Type B pancreatic cell (in vitro differentiated cells): ENCODE measurements around the gene CDC42EP4. TPM values are rescaled to one million over a fixed set of nuclear protein-coding genes. Genes with fewer than 3 reads are reported as not detected.

Experiments used
- DNase-seq: peaks from one replicate; pipeline ENCODE4 v3.0.0; 2021; ENCODE audit warnings: mixed read lengths; ENCODE audit not compliant: unreplicated experiment; ENCODE audit errors: extremely low spot score
- H3K27ac Mint-ChIP-seq: 2 replicates; pipeline ENCODE4 v1.8.0; 2021; ENCODE audit warnings: mild to moderate bottlenecking, mixed read lengths
- H3K27me3 Mint-ChIP-seq: 2 replicates; pipeline ENCODE4 v1.8.0; 2021; ENCODE audit warnings: mixed read lengths
- H3K36me3 Mint-ChIP-seq: 2 replicates; pipeline ENCODE4 v1.8.0; 2021; ENCODE audit warnings: mixed read lengths
- H3K4me1 Mint-ChIP-seq: one replicate; pipeline ENCODE4 v1.8.0; 2021; ENCODE audit warnings: mixed read lengths; ENCODE audit not compliant: unreplicated experiment
- H3K4me3 Mint-ChIP-seq: 2 replicates; pipeline ENCODE4 v1.8.0; 2021; ENCODE audit warnings: mild to moderate bottlenecking, mixed read lengths
- H3K9me3 Mint-ChIP-seq: 2 replicates; pipeline ENCODE4 v1.8.0; 2021; ENCODE audit warnings: mixed read lengths
- total RNA-seq: library from RNA; stranded (reverse); gene quantifications from 2 replicates; pipeline ENCODE4 v1.2.1, GENCODE V29; 2021; ENCODE audit warnings: low replicate concordance
- TF ChIP-seq, protein P1 (sequence below): fragments of 200-600 bp; sonication (generic); conservative IDR thresholded peaks from 2 replicates; pipeline ENCODE4 v1.5.0; 2021; ENCODE audit warnings: antibody characterized with exemption, mild to moderate bottlenecking

The CDC42EP4 gene
- total RNA-seq, 1 donor from 2014 or later = 78.8 TPM

DNA sequence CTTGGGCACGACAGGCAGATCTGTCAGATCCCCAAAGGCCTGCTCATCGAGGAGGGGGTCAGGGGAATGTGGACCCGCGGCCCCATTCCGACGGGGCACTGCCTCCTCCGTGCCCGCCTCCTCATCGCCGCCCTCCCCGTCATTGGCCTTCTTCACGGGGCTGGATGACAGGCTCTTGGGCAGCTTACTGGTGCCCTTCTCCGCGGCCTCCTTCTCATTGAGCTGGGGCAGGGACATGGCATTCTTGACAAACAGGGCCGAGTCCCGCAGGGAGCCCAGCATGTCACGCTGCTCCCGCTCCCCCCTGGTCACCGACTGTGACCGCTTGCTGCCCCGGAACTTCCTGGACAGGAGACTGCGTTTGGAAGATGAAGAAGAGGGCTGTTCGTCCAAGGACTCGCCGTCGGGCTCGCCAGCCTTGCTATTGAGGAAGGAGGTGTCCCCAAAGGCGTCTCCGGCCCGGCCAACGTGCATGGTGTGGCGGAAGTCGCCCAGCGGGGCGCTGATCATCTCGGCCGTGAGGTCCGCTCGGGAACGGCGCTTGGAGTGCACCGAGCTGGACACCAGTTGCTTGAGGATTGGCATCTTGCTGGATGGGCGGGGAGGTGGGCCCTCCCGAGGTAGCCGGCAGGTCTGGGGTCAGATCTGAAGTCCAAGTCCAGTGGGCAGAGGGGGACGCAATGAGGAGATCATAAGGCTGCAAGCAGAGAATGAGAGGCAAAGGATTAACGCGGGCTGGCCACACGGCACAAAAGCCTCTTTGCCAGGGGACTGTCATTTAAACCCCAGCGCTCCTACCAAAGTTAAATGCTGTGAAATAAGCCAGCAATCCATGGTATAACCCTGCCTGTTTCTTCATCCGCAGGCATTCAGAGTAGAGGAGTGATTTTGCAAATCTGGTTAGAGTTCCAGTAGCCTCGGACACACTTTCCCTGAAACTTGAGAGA, 25.6 kb downstream of the CDC42EP4 start:
- Mint-ChIP-seq H3K4me3 (no peak overlapping the region), H3K27ac (no peak overlapping the region), H3K9me3 (no peaks in the 10 kb centered on the region), H3K27me3 (no peaks in the 10 kb centered on the region), H3K36me3 (peaks cover 11% of the 10 kb centered on the region), H3K4me1 (peaks cover 55% of the 10 kb centered on the region)
- TF ChIP-seq, protein P1, sequence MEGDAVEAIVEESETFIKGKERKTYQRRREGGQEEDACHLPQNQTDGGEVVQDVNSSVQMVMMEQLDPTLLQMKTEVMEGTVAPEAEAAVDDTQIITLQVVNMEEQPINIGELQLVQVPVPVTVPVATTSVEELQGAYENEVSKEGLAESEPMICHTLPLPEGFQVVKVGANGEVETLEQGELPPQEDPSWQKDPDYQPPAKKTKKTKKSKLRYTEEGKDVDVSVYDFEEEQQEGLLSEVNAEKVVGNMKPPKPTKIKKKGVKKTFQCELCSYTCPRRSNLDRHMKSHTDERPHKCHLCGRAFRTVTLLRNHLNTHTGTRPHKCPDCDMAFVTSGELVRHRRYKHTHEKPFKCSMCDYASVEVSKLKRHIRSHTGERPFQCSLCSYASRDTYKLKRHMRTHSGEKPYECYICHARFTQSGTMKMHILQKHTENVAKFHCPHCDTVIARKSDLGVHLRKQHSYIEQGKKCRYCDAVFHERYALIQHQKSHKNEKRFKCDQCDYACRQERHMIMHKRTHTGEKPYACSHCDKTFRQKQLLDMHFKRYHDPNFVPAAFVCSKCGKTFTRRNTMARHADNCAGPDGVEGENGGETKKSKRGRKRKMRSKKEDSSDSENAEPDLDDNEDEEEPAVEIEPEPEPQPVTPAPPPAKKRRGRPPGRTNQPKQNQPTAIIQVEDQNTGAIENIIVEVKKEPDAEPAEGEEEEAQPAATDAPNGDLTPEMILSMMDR = no peak
- DNase-seq = no peak

DNA sequence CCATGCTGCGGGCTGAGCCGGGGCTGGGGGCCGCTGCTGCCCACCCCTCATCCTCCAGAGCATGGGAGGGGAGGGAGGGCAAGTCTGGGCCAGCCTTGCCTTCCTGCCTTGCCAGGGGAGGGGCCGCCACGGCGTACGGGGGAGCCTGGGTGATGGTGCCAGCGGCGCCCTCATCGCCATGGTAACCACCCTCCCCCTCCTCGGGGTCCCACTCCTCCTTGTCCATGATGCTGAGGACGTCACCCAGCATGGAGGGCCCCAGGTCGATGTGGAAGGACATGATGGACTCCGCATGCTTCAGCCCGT, 26.2 kb downstream of the CDC42EP4 start:
- H3K27me3 Mint-ChIP-seq = no peaks in the 10 kb centered on the region
- DNase-seq = no peak
- H3K9me3 Mint-ChIP-seq = no peaks in the 10 kb centered on the region
- no peak overlapping the region for H3K27ac Mint-ChIP-seq
- H3K4me3 Mint-ChIP-seq = no peak overlapping the region
- TF ChIP-seq, protein P1 = no peak
- peaks cover 11% of the 10 kb centered on the region for H3K36me3 Mint-ChIP-seq
- peaks cover 52% of the 10 kb centered on the region for H3K4me1 Mint-ChIP-seq

DNA sequence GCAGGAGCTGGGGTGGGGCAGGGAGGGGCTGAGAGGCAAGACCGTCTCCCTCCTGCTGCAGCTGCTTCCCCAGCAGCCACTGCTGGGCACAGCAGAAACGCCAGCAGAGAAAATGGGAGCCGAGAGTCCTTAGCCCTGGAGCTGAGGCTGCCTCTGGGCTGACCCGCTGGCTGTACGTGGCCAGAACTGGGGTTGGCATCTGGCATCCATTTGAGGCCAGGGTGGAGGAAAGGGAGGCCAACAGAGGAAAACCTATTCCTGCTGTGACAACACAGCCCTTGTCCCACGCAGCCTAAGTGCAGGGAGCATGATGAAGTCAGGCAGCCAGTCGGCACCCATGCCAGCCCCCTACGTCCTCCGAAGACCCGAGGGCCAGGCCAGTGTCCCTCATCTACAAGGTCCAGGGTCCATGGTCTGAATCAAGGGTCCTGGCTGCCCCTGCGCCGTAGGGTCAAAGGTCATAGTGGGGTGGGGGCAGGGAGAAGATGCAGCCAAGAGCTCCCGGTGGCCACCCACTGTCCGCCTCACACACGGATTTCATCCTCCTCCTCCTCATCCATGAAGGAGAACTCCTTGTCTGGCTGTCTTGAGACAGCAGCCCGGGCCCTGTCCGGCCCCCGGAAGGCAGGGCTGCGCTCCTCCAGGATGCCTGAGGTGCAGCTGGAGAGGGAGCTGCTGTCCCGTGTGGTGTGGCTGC, 26.7 kb downstream of the CDC42EP4 start:
- TF ChIP-seq, protein P1 = no peak
- Mint-ChIP-seq H3K4me3 (no peak overlapping the region), H3K4me1 (peaks cover 47% of the 10 kb centered on the region), H3K36me3 (peaks cover 11% of the 10 kb centered on the region), H3K27me3 (no peaks in the 10 kb centered on the region), H3K9me3 (no peaks in the 10 kb centered on the region), H3K27ac (no peak overlapping the region)
- no peak for DNase-seq

DNA sequence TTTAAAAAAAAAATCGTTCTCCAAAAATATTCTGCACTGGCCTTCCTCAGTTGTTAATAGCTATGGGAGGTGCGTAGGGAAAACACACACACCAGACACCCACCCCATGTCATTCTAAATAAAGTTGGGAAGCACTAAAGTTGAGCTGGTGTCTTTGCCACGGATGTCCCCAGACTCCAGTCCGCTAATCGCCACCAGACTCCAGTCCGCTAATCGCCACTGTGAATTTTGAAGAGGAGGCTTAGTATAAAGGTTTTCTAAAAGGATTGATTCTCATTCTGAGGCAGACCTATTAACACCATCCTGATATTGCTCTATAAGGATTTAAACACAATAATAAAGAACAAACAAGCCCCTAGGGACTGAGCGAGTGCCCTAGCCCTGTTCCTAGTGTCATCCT, 27.4 kb downstream of the CDC42EP4 start:
- Mint-ChIP-seq H3K4me1 (peaks cover 42% of the 10 kb centered on the region), H3K4me3 (peak overlapping the region; percentile 41), H3K27ac (peak overlapping the region; percentile 64)

DNA sequence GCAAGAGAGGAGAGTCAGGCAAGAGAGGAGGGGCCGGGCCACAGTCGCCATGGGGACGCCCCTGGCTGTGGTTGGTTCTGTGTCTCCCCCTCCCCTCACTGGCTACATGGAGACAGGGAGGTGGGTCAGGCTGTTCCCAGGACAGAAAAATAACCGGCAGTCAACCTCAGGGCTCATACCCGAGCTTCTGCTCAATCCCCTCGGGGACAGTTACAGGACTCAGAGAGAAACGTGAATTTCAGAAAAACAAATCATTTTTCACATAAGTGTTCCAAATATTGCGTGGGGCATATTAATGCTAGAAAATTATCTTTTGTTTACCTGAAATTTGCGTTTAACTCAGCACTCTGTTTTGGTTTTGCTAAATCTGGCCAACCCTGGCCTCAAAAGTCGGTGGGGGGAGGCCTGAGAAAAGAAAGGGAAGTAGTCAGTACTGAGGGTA, 27.9 kb downstream of the CDC42EP4 start:
- TF ChIP-seq, protein P1 = no peak
- peaks cover 41% of the 10 kb centered on the region for H3K4me1 Mint-ChIP-seq
- H3K36me3 Mint-ChIP-seq = peaks cover 11% of the 10 kb centered on the region
- peak overlapping the region; percentile 65 for H3K4me3 Mint-ChIP-seq
- H3K27me3 Mint-ChIP-seq = no peaks in the 10 kb centered on the region
- H3K27ac Mint-ChIP-seq = peak overlapping the region; percentile 70
- no peaks in the 10 kb centered on the region for H3K9me3 Mint-ChIP-seq
- DNase-seq = no peak

More for the DNA sequence above, 27.4 kb downstream of the CDC42EP4 start:
- peaks cover 11% of the 10 kb centered on the region for H3K36me3 Mint-ChIP-seq
- H3K27me3 Mint-ChIP-seq = no peaks in the 10 kb centered on the region
- TF ChIP-seq, protein P1 = no peak
- no peaks in the 10 kb centered on the region for H3K9me3 Mint-ChIP-seq
- no peak for DNase-seq
